Measurements from ENCODE around the gene PHF2. TPM values are rescaled to one million over a fixed set of nuclear protein-coding genes. Genes with fewer than 3 reads are reported as not detected.

The PHF2 gene
- total RNA-seq, 1 experiment from 2014 or later: 18.9 TPM

- Mint-ChIP-seq H3K27me3 (ENCODE audit: insufficient read depth, unreplicated experiment) (no peaks in the 10 kb centered on the region), H3K36me3 (ENCODE audit: insufficient read depth, unreplicated experiment) (no peaks in the 10 kb centered on the region), H3K4me1 (ENCODE audit: insufficient read depth, unreplicated experiment) (no peaks in the 10 kb centered on the region), H3K9me3 (ENCODE audit: unreplicated experiment) (no peaks in the 10 kb centered on the region), H3K27ac (ENCODE audit: low read depth, unreplicated experiment) (no peak overlapping the region), H3K4me3 (ENCODE audit: unreplicated experiment) (no peak overlapping the region)
- BruUV-seq (replicated peaks): no TSS peak
- DNase-seq (ENCODE audit: unreplicated experiment): peak; percentile 23
- POLR2A ChIA-PET: interaction anchor here (0.6 kb wide), 1 partner anchor 26 kb away, joined by 3 read pairs; no protein-coding TSS in a partner anchor
- TF ChIP-seq CTCF (IDR thresholded peaks at IDR 0.05; ENCODE audit: unreplicated experiment): no peak
- intact Hi-C loops (cut with micrococcal nuclease): no loop called here
- CTCF ChIA-PET: no interaction called here
Observed at GRCh38 chr9:93620881-93621820, 44.8 kb downstream of the PHF2 start.

DNA sequence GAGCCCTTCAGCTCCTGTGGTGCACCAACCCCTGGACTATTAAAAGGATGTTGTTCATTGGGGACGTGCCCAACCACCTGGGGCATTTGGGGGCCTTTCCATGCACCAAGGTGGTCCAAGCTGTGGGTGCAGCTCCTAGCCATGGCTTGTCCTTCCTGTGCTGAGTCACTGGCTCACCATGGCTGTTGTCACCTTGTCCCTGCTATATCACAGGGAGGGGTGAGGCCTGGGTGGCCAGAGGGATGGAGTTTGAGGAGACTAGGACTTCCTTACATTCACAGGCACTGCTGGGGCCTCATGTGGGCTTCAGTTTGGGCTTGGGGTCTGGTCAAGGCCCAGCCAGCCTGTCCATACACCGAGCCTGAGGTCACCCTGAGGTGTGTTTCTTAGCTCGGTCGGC, 45.5 kb downstream of the PHF2 start:
- H3K36me3 Mint-ChIP-seq (ENCODE audit: insufficient read depth, unreplicated experiment): no peaks in the 10 kb centered on the region
- H3K9me3 Mint-ChIP-seq (ENCODE audit: unreplicated experiment): no peaks in the 10 kb centered on the region
- no peak overlapping the region for H3K4me3 Mint-ChIP-seq (ENCODE audit: unreplicated experiment)
- no peaks in the 10 kb centered on the region for H3K4me1 Mint-ChIP-seq (ENCODE audit: insufficient read depth, unreplicated experiment)
- intact Hi-C loops (cut with micrococcal nuclease): no loop called here
- ChIA-PET CTCF (no interaction called here), POLR2A (no interaction called here)
- H3K27ac Mint-ChIP-seq (ENCODE audit: low read depth, unreplicated experiment): no peak overlapping the region
- no peaks in the 10 kb centered on the region for H3K27me3 Mint-ChIP-seq (ENCODE audit: insufficient read depth, unreplicated experiment)
- no TSS peak for BruUV-seq (replicated peaks)
- DNase-seq (ENCODE audit: unreplicated experiment): no peak
- TF ChIP-seq CTCF (IDR thresholded peaks at IDR 0.05; ENCODE audit: unreplicated experiment): no peak

DNA sequence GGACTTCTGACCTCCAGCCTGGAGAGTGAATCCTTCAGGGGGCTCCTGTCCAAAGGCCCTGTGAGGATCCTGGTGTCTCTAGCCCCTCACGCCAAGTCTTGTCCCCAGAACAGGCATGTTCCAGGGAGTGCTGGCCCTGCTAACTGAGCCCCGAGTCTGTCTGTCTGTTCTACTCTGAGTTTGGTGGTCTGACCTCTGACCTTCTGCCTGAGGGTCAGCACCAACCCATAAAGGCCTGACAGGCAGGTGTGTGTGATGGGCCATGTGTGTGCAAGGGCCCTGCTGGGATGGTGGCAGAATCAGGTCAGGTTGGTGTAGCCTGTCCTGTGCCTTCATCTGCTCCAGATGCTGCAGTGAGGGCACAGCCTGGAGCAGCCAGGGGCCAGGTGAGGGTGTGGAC, 46.3 kb downstream of the PHF2 start:
- Mint-ChIP-seq H3K27ac (ENCODE audit: low read depth, unreplicated experiment) (no peak overlapping the region), H3K4me3 (ENCODE audit: unreplicated experiment) (no peak overlapping the region), H3K9me3 (ENCODE audit: unreplicated experiment) (no peaks in the 10 kb centered on the region), H3K4me1 (ENCODE audit: insufficient read depth, unreplicated experiment) (no peaks in the 10 kb centered on the region), H3K27me3 (ENCODE audit: insufficient read depth, unreplicated experiment) (no peaks in the 10 kb centered on the region), H3K36me3 (ENCODE audit: insufficient read depth, unreplicated experiment) (no peaks in the 10 kb centered on the region)
- intact Hi-C loops (cut with micrococcal nuclease): no loop called here
- no peak for TF ChIP-seq CTCF (IDR thresholded peaks at IDR 0.05; ENCODE audit: unreplicated experiment)
- no peak for DNase-seq (ENCODE audit: unreplicated experiment)
- BruUV-seq (replicated peaks): no TSS peak
- ChIA-PET CTCF (no interaction called here), POLR2A (no interaction called here)

GRCh38 chr9:93623753-93624152, 47.4 kb downstream of the PHF2 start:
- DNase-seq (ENCODE audit: unreplicated experiment): no peak
- Mint-ChIP-seq H3K36me3 (ENCODE audit: insufficient read depth, unreplicated experiment) (no peaks in the 10 kb centered on the region), H3K27me3 (ENCODE audit: insufficient read depth, unreplicated experiment) (no peaks in the 10 kb centered on the region), H3K4me1 (ENCODE audit: insufficient read depth, unreplicated experiment) (no peaks in the 10 kb centered on the region), H3K27ac (ENCODE audit: low read depth, unreplicated experiment) (no peak overlapping the region), H3K4me3 (ENCODE audit: unreplicated experiment) (no peak overlapping the region), H3K9me3 (ENCODE audit: unreplicated experiment) (no peaks in the 10 kb centered on the region)
- no peak for TF ChIP-seq CTCF (IDR thresholded peaks at IDR 0.05; ENCODE audit: unreplicated experiment)
- BruUV-seq (replicated peaks): no TSS peak
- intact Hi-C loops (cut with micrococcal nuclease): no loop called here
- ChIA-PET POLR2A (no interaction called here), CTCF (no interaction called here)

Data from MCF 10A (cell line).